CD4-positive, alpha-beta T cell treated with Interleukin-6 for 4 hours (primary cell): ENCODE measurements around the gene KCNQ1.

ENCODE experiments used
- DNase-seq: peaks from one replicate; pipeline ENCODE4 v3.0.0-alpha.2; 2020; ENCODE audit warnings: mixed read lengths

The KCNQ1 gene

GRCh38 chr11:2739531-2740274 is 294.9 kb downstream of the KCNQ1 start:
- no peak for DNase-seq

DNA sequence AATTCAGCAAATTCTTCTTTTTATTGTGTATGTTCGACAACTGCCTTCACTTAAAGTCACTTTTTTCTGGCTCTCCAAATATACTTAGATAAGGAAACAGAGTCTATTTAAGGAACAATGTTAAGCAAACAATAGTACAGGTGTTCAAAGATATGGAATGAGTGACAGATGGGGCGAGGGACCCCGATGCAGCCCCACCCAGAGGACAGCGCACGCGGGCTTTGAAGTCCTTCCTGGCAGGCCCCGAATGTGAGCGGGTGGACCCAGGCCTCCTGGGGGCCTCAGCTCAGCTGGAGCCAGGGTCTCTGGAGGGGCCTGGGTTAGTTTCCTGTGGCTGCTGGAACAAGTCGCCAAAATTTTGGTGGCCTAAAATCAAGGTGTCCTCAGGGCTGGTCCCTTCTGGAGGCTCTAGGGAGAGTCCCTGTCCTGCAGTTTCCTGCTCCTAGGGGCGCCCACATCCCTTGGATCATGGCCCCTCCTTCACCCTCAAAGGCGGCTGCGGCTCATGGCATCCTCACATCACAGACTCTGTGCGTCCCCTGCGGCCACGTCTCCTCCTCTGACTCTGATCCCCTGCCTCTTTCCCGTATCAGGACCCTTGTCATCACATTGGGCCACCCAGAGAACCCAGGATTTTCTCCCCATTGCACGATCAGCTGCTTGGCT is 295.6 kb downstream of the KCNQ1 start:
- no peak for DNase-seq

- no peak for DNase-seq
Measured at GRCh38 chr11:2741006-2741376, 296.2 kb downstream of the KCNQ1 start.

GRCh38 chr11:2741377-2742131 is 296.7 kb downstream of the KCNQ1 start:
- no peak for DNase-seq

- DNase-seq: no peak
Measured at GRCh38 chr11:2742201-2742600, 297.4 kb downstream of the KCNQ1 start.

GRCh38 chr11:2742611-2743426 is 298.0 kb downstream of the KCNQ1 start:
- DNase-seq: no peak

- DNase-seq: no peak
Measured at GRCh38 chr11:2743427-2744110, 298.8 kb downstream of the KCNQ1 start.

GRCh38 chr11:2744166-2744565 is 299.4 kb downstream of the KCNQ1 start:
- DNase-seq: no peak

GRCh38 chr11:2745511-2745910 is 300.7 kb downstream of the KCNQ1 start:
- no peak for DNase-seq

DNA sequence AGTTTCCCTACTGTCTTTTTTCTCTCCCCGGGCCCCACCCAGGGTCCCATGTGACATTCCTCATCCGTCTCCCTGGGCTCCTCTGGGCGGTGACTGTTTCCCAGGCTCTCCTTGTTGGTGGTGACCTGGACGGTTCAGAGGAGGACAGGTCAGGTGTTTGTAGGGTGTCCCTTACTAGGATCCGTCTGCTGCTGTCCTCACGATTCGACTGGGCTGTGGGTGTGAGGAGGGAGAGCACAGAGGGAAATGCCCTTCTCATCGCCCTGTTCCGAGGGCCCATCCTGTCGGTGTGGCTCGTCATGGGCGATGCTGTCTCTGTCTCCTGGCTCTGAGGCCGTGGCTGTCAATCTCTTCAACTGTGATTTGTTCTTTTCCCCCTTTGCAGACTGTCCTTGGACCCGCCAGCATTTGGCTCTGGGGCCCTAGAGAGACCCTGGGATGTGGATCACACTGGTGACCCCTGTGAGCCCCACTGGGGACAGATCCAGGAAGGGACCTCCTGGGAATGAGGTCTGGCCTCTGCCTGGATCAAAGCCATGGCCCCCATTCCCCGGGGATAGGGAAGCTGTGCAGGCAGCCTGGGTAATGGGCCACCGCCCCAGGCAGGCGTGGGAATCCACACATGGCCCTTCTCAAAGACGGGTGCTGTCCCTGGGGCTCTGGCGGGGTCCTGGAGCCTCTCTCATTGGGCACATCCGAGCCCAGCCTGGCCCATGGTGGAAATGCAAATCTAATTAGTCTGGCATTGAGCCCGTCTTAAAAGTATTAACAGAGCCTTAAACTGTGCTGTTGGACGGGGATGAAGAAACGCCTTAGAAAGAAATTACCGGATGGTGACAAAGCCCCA is 301.8 kb downstream of the KCNQ1 start:
- DNase-seq: no peak

GRCh38 chr11:2747248-2748027 is 302.6 kb downstream of the KCNQ1 start:
- no peak for DNase-seq

GRCh38 chr11:2748061-2748813 is 303.4 kb downstream of the KCNQ1 start:
- DNase-seq: no peak

- DNase-seq: no peak
Measured at GRCh38 chr11:2748814-2749554, 304.2 kb downstream of the KCNQ1 start.

- DNase-seq: no peak
Measured at GRCh38 chr11:2750101-2750681, 305.4 kb downstream of the KCNQ1 start.

DNA sequence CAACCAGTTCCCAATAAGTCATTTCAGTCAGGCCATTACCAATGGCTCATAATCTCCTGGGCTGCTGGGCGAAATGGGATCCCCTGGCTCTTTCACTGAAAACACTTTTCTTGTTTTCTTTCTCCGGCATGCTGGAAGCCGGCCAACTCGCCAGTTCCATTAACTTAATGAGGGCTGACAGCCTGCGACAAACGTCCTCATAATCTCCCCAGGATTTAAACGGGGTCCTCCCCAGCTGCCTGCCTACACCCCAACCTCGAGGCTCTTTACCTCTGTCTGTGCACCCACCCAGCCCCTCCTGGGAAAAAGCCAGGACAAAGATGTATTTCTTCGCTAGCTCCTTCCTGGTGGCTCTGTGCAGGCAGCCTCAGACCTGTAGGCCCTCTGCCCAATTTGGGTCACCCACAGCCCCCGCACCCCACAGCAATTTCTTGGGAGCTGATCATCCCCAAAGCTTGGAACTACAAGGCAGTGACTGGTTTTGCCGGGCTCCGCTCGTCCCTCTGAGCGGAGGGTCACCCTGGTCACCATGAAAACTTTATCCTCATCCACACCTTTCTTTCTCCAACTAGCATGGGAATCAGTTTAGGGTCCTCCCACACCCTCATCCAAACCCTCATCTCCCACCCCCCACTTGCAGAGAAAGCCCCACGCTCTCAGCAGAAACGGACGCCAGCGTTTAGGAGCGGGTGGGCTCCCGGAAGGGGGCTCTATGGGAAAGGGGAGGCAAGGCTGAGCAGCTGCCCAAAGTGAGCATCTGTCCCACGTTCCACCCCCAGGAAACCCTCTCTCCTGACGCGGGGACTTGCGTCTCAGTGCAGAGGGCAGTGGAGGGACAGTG is 306.1 kb downstream of the KCNQ1 start:
- no peak for DNase-seq

- no peak for DNase-seq
Measured at GRCh38 chr11:2751523-2752203, 306.9 kb downstream of the KCNQ1 start.

DNA sequence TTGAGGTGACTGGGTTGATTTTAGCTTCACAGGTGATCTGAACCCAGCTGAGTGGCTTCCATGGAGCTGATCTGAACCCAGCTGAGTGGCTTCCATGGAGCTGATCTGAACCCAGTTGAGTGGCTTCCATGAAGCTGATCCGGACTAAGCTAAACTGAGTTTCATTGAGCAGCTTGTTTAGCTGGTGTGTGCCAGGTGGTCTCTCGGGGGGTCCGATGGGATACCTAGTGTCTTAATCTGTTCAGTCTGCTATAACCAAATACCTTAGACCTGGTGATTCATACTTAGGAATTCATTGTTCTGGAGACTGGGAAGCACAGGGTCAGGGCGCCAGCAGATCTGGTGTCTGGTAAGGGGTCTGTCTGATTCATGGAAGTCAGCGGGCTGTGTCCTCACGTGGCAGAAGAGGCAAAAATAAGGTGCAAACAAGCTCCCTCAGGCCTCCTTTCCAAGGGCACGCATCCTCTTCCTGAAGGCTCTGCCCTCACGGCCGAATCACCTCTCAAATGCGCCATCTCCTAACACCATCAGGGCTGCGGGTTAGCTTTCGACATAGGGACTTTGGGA is 307.5 kb downstream of the KCNQ1 start:
- DNase-seq: no peak
